Measurements from ENCODE around the gene MYH10.

The MYH10 gene

GRCh38 chr17:8643855-8644506 lies 13.5 kb upstream of the MYH10 start:
- no peaks in the 10 kb centered on the region for H3K9me3 Mint-ChIP-seq
- no peak for ATAC-seq (replicated peaks; ENCODE audit: extremely low read depth, poor library complexity, severe bottlenecking)
- no peak for DNase-seq (ENCODE audit: low spot score in 2 of 2)
- peaks cover 44% of the 10 kb centered on the region for H3K27me3 Mint-ChIP-seq
- H3K4me1 Mint-ChIP-seq: no peaks in the 10 kb centered on the region
- no peak overlapping the region for H3K4me3 Mint-ChIP-seq
- no peaks in the 10 kb centered on the region for H3K36me3 Mint-ChIP-seq (ENCODE audit: insufficient read depth)
- no peak overlapping the region for H3K27ac Mint-ChIP-seq (ENCODE audit: low read depth)

GRCh38 chr17:8639709-8640108 lies 9.2 kb upstream of the MYH10 start:
- peaks cover 12% of the 10 kb centered on the region for H3K27me3 Mint-ChIP-seq
- no peak overlapping the region for H3K4me3 Mint-ChIP-seq
- no peak for ATAC-seq (replicated peaks; ENCODE audit: extremely low read depth, poor library complexity, severe bottlenecking)
- H3K36me3 Mint-ChIP-seq (ENCODE audit: insufficient read depth): peaks cover 1% of the 10 kb centered on the region
- H3K9me3 Mint-ChIP-seq: no peaks in the 10 kb centered on the region
- H3K4me1 Mint-ChIP-seq: no peaks in the 10 kb centered on the region
- H3K27ac Mint-ChIP-seq (ENCODE audit: low read depth): no peak overlapping the region
- no peak for DNase-seq (ENCODE audit: low spot score in 2 of 2)

GRCh38 chr17:8632061-8632460 lies 1.5 kb upstream of the MYH10 start:
- DNase-seq (ENCODE audit: low spot score in 2 of 2) (no peak), ATAC-seq (replicated peaks; ENCODE audit: extremely low read depth, poor library complexity, severe bottlenecking) (no peak)
- Mint-ChIP-seq H3K36me3 (ENCODE audit: insufficient read depth) (peaks cover 4% of the 10 kb centered on the region), H3K9me3 (no peaks in the 10 kb centered on the region), H3K4me3 (no peak overlapping the region), H3K27ac (ENCODE audit: low read depth) (no peak overlapping the region), H3K4me1 (peaks cover 10% of the 10 kb centered on the region), H3K27me3 (peaks cover 65% of the 10 kb centered on the region)

- Mint-ChIP-seq H3K4me1 (peaks cover 10% of the 10 kb centered on the region), H3K9me3 (no peaks in the 10 kb centered on the region), H3K27me3 (peaks cover 67% of the 10 kb centered on the region), H3K36me3 (ENCODE audit: insufficient read depth) (peaks cover 4% of the 10 kb centered on the region), H3K4me3 (peak overlapping the region; percentile 84), H3K27ac (ENCODE audit: low read depth) (no peak overlapping the region)
- no peak for ATAC-seq (replicated peaks; ENCODE audit: extremely low read depth, poor library complexity, severe bottlenecking)
- no peak for DNase-seq (ENCODE audit: low spot score in 2 of 2)
These were observed 991 bp upstream of the MYH10 start for GRCh38 chr17:8631554-8631877.

- Mint-ChIP-seq H3K27me3 (peaks cover 67% of the 10 kb centered on the region), H3K4me1 (peaks cover 10% of the 10 kb centered on the region), H3K27ac (ENCODE audit: low read depth) (no peak overlapping the region), H3K4me3 (peak overlapping the region; percentile 84), H3K36me3 (ENCODE audit: insufficient read depth) (peaks cover 4% of the 10 kb centered on the region), H3K9me3 (no peaks in the 10 kb centered on the region)
- ATAC-seq (replicated peaks; ENCODE audit: extremely low read depth, poor library complexity, severe bottlenecking) (peak; percentile 89), DNase-seq (ENCODE audit: low spot score in 2 of 2) (peak; percentile 50 to 52)
These were observed 453 bp upstream of the MYH10 start for GRCh38 chr17:8630802-8631553.

- H3K27me3 Mint-ChIP-seq: peaks cover 68% of the 10 kb centered on the region
- no peak overlapping the region for H3K27ac Mint-ChIP-seq (ENCODE audit: low read depth)
- H3K4me1 Mint-ChIP-seq: peaks cover 10% of the 10 kb centered on the region
- H3K4me3 Mint-ChIP-seq: peak overlapping the region; percentile 84
- no peak for ATAC-seq (replicated peaks; ENCODE audit: extremely low read depth, poor library complexity, severe bottlenecking)
- H3K9me3 Mint-ChIP-seq: no peaks in the 10 kb centered on the region
- H3K36me3 Mint-ChIP-seq (ENCODE audit: insufficient read depth): peaks cover 4% of the 10 kb centered on the region
- DNase-seq (ENCODE audit: low spot score in 2 of 2): no peak
These were observed 926 bp downstream of the MYH10 start for GRCh38 chr17:8629371-8630226.

GRCh38 chr17:8628609-8629169 lies 1.8 kb downstream of the MYH10 start:
- no peak for DNase-seq (ENCODE audit: low spot score in 2 of 2)
- no peak overlapping the region for H3K27ac Mint-ChIP-seq (ENCODE audit: low read depth)
- peaks cover 76% of the 10 kb centered on the region for H3K27me3 Mint-ChIP-seq
- peaks cover 2% of the 10 kb centered on the region for H3K36me3 Mint-ChIP-seq (ENCODE audit: insufficient read depth)
- H3K4me1 Mint-ChIP-seq: peaks cover 10% of the 10 kb centered on the region
- no peak for ATAC-seq (replicated peaks; ENCODE audit: extremely low read depth, poor library complexity, severe bottlenecking)
- no peak overlapping the region for H3K4me3 Mint-ChIP-seq
- no peaks in the 10 kb centered on the region for H3K9me3 Mint-ChIP-seq

GRCh38 chr17:8628172-8628571 lies 2.4 kb downstream of the MYH10 start:
- H3K27me3 Mint-ChIP-seq: peaks cover 76% of the 10 kb centered on the region
- no peak for ATAC-seq (replicated peaks; ENCODE audit: extremely low read depth, poor library complexity, severe bottlenecking)
- peaks cover 10% of the 10 kb centered on the region for H3K4me1 Mint-ChIP-seq
- H3K4me3 Mint-ChIP-seq: no peak overlapping the region
- no peak for DNase-seq (ENCODE audit: low spot score in 2 of 2)
- peaks cover 2% of the 10 kb centered on the region for H3K36me3 Mint-ChIP-seq (ENCODE audit: insufficient read depth)
- no peak overlapping the region for H3K27ac Mint-ChIP-seq (ENCODE audit: low read depth)
- H3K9me3 Mint-ChIP-seq: no peaks in the 10 kb centered on the region

- H3K36me3 Mint-ChIP-seq (ENCODE audit: insufficient read depth): no peaks in the 10 kb centered on the region
- H3K4me3 Mint-ChIP-seq: no peak overlapping the region
- H3K4me1 Mint-ChIP-seq: no peaks in the 10 kb centered on the region
- H3K9me3 Mint-ChIP-seq: no peaks in the 10 kb centered on the region
- DNase-seq (ENCODE audit: low spot score in 2 of 2) (no peak), ATAC-seq (replicated peaks; ENCODE audit: extremely low read depth, poor library complexity, severe bottlenecking) (no peak)
- H3K27me3 Mint-ChIP-seq: peaks cover 60% of the 10 kb centered on the region
- H3K27ac Mint-ChIP-seq (ENCODE audit: low read depth): no peak overlapping the region
These were observed 6.9 kb downstream of the MYH10 start for GRCh38 chr17:8623591-8623990.

GRCh38 chr17:8622191-8622590 lies 8.3 kb downstream of the MYH10 start:
- DNase-seq (ENCODE audit: low spot score in 2 of 2) (no peak), ATAC-seq (replicated peaks; ENCODE audit: extremely low read depth, poor library complexity, severe bottlenecking) (no peak)
- Mint-ChIP-seq H3K4me3 (no peak overlapping the region), H3K4me1 (no peaks in the 10 kb centered on the region), H3K9me3 (no peaks in the 10 kb centered on the region), H3K27ac (ENCODE audit: low read depth) (no peak overlapping the region), H3K27me3 (peaks cover 52% of the 10 kb centered on the region), H3K36me3 (ENCODE audit: insufficient read depth) (no peaks in the 10 kb centered on the region)

- Mint-ChIP-seq H3K27ac (ENCODE audit: low read depth) (no peak overlapping the region), H3K27me3 (peaks cover 55% of the 10 kb centered on the region), H3K4me3 (no peak overlapping the region), H3K36me3 (ENCODE audit: insufficient read depth) (no peaks in the 10 kb centered on the region), H3K4me1 (no peaks in the 10 kb centered on the region), H3K9me3 (no peaks in the 10 kb centered on the region)
- ATAC-seq (replicated peaks; ENCODE audit: extremely low read depth, poor library complexity, severe bottlenecking): no peak
- no peak for DNase-seq (ENCODE audit: low spot score in 2 of 2)
These were observed 8.9 kb downstream of the MYH10 start for GRCh38 chr17:8621585-8621984.

GRCh38 chr17:8619294-8619693 lies 11.2 kb downstream of the MYH10 start:
- Mint-ChIP-seq H3K27ac (ENCODE audit: low read depth) (no peak overlapping the region), H3K4me1 (no peaks in the 10 kb centered on the region), H3K36me3 (ENCODE audit: insufficient read depth) (no peaks in the 10 kb centered on the region), H3K4me3 (no peak overlapping the region), H3K27me3 (peaks cover 68% of the 10 kb centered on the region), H3K9me3 (no peaks in the 10 kb centered on the region)
- no peak for ATAC-seq (replicated peaks; ENCODE audit: extremely low read depth, poor library complexity, severe bottlenecking)
- no peak for DNase-seq (ENCODE audit: low spot score in 2 of 2)

Data from central memory CD8-positive, alpha-beta T cell (primary cell).